Brain microvascular endothelial cell (primary cell): ENCODE measurements around the gene SOD3.

Experiments
- DNase-seq: peaks from one replicate; pipeline ENCODE4 v3.0.0-alpha.2; 2020
- H3K27ac ChIP-seq: fragments of 250-450 bp; sonication (Bioruptor Pico); 2 replicates; pipeline ENCODE4 v1.5.1; 2020; ENCODE audit warnings: mild to moderate bottlenecking, moderate library complexity
- H3K27me3 ChIP-seq: fragments of 250-450 bp; sonication (Bioruptor Pico); replicated peaks from 2 replicates; pipeline ENCODE4 v1.5.1; 2020; ENCODE audit warnings: mild to moderate bottlenecking
- H3K36me3 ChIP-seq: fragments of 250-450 bp; sonication (Bioruptor Pico); replicated peaks from 2 replicates; pipeline ENCODE4 v1.5.1; 2020; ENCODE audit warnings: mild to moderate bottlenecking
- H3K4me3 ChIP-seq: 2 replicates; pipeline ENCODE4 v1.5.1; 2011; ENCODE audit warnings: low read depth, mild to moderate bottlenecking, control low read depth, low read length, moderate library complexity
- in situ Hi-C: cut with HindIII; loops from 2 replicates; pipeline ENCODE4 v1.10.0; 2017; ENCODE audit warnings: low sequenced_read_pairs, low pct_ligation_motif_present
- TF ChIP-seq, protein P1 (sequence below): IDR thresholded peaks from 2 replicates; pipeline ENCODE4 v1.5.1; 2011; ENCODE audit warnings: low read depth, mild to moderate bottlenecking, moderate library complexity, low read length, control low read depth, inconsistent platforms; ENCODE audit errors: missing control alignments

SOD3 gene

GRCh38 chr4:24809815-24810405 is 14.5 kb downstream of the SOD3 start:
- in situ Hi-C loops = no loop called here
- Histone ChIP-seq H3K27ac (no peak overlapping the region), H3K27me3 (no peaks in the 10 kb centered on the region), H3K36me3 (no peaks in the 10 kb centered on the region), H3K4me3 (no peak overlapping the region)
- TF ChIP-seq, protein P1, sequence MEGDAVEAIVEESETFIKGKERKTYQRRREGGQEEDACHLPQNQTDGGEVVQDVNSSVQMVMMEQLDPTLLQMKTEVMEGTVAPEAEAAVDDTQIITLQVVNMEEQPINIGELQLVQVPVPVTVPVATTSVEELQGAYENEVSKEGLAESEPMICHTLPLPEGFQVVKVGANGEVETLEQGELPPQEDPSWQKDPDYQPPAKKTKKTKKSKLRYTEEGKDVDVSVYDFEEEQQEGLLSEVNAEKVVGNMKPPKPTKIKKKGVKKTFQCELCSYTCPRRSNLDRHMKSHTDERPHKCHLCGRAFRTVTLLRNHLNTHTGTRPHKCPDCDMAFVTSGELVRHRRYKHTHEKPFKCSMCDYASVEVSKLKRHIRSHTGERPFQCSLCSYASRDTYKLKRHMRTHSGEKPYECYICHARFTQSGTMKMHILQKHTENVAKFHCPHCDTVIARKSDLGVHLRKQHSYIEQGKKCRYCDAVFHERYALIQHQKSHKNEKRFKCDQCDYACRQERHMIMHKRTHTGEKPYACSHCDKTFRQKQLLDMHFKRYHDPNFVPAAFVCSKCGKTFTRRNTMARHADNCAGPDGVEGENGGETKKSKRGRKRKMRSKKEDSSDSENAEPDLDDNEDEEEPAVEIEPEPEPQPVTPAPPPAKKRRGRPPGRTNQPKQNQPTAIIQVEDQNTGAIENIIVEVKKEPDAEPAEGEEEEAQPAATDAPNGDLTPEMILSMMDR = no peak
- peak; percentile 36 for DNase-seq

DNA sequence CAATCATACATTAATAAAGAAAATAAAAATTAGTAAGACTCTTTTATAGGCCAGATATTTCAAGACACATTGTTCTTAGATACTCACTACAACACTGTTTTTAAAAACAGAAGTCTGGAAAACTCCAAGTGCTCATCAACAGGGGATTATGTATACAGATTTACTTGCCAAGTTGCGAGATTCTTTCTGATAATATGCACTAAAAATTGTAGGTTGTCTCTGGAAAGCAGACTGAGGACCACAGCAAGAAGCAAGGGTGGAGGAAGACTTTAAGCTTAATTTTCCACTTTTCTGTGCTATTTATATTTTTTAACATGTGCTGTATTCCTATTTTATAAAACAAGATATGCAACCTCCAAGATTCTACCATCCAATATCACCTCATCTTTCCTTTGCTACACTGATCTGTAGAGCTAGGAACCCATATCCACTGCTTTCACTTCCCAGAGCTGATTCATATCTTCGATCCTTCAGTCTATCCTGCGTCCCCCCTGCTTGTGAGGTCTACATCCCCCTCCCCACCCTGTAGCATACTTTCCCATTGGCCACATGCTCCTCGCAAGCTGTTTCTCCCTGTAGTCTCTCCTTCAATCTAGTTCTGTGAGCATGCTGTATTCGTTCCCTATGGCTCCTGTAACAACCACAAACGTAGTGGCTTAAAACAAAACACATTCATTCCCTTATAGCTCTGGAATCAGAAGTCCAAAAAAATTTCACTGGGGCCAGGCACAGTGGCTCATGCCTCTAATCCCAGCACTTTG is 15.7 kb downstream of the SOD3 start:
- no peaks in the 10 kb centered on the region for H3K36me3 ChIP-seq
- no peaks in the 10 kb centered on the region for H3K27me3 ChIP-seq
- DNase-seq = no peak
- H3K4me3 ChIP-seq = no peak overlapping the region
- TF ChIP-seq, protein P1 = no peak
- in situ Hi-C loops = no loop called here
- H3K27ac ChIP-seq = no peak overlapping the region

DNA sequence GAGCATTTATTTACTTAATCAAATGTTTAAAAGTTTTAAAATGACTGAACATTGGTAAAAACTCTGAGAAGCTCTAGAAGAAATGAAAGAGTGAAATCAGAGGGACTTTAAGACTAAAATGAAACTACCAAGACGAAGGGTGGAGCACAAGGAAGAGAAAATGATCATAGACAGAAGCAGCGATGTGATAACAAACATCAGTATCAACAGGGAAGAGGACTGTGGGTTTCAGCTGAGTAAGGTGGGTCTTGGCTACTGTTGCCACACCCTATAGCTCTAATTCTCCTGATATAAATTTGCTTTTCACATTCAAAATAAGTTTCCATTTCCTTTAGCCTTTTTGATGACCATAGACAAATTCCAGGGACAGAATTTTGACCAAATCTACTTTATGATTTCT is 18.4 kb downstream of the SOD3 start:
- H3K27me3 ChIP-seq = no peaks in the 10 kb centered on the region
- no peak overlapping the region for H3K4me3 ChIP-seq
- no peak for DNase-seq
- H3K27ac ChIP-seq = no peak overlapping the region
- TF ChIP-seq, protein P1 = no peak
- peaks cover 3% of the 10 kb centered on the region for H3K36me3 ChIP-seq
- in situ Hi-C loops = no loop called here

GRCh38 chr4:24816797-24817196 is 21.4 kb downstream of the SOD3 start:
- Histone ChIP-seq H3K36me3 (peaks cover 3% of the 10 kb centered on the region), H3K27ac (no peak overlapping the region)
- TF ChIP-seq, protein P1 = no peak

GRCh38 chr4:24820541-24820940 is 25.2 kb downstream of the SOD3 start:
- DNase-seq = peak; percentile 14
- TF ChIP-seq, protein P1 = no peak
- peaks cover 3% of the 10 kb centered on the region for H3K36me3 ChIP-seq
- H3K27me3 ChIP-seq = no peaks in the 10 kb centered on the region
- H3K27ac ChIP-seq = no peak overlapping the region
- in situ Hi-C loops = no loop called here
- no peak overlapping the region for H3K4me3 ChIP-seq

More at GRCh38 chr4:24816797-24817196, 21.4 kb downstream of the SOD3 start:
- Histone ChIP-seq H3K4me3 (no peak overlapping the region), H3K27me3 (no peaks in the 10 kb centered on the region)
- DNase-seq = no peak
- in situ Hi-C loops = no loop called here
